Measurements from ENCODE around the gene MGMT.

GRCh38 chr10:129800796-129801340 is 333.8 kb downstream of the MGMT start:
- no peak for TF ChIP-seq CTCF (conservative IDR thresholded peaks at IDR 0.05 in 1 of 2, IDR thresholded peaks at IDR 0.05 in 1 of 2; ENCODE audit: extremely low read depth in 1 of 2, insufficient read depth in 1 of 2, low read depth in 1 of 2, low read length in 2 of 2)
- no peak for TF ChIP-seq EZH2 (IDR thresholded peaks at IDR 0.05; ENCODE audit: borderline replicate concordance, low read length)
